ENCODE results near the gene ADARB2.

Gene ADARB2

GRCh38 chr10:1560535-1561192, 176.7 kb downstream of the ADARB2 start:
- no peak for DNase-seq

GRCh38 chr10:1559761-1560160, 177.6 kb downstream of the ADARB2 start:
- DNase-seq: no peak

GRCh38 chr10:1559311-1559710, 178.0 kb downstream of the ADARB2 start:
- DNase-seq: no peak

GRCh38 chr10:1558906-1559305, 178.4 kb downstream of the ADARB2 start:
- DNase-seq: no peak

- no peak for DNase-seq
These were observed 180.2 kb downstream of the ADARB2 start for GRCh38 chr10:1557081-1557480.

GRCh38 chr10:1556496-1556895, 180.8 kb downstream of the ADARB2 start:
- no peak for DNase-seq

- DNase-seq: peak; percentile 0
These were observed 183.4 kb downstream of the ADARB2 start for GRCh38 chr10:1553951-1554350.

- peak; percentile 2 for DNase-seq
These were observed 184.2 kb downstream of the ADARB2 start for GRCh38 chr10:1552881-1553670.

- DNase-seq: no peak
These were observed 184.9 kb downstream of the ADARB2 start for GRCh38 chr10:1552406-1552805.

GRCh38 chr10:1551636-1552338, 185.5 kb downstream of the ADARB2 start:
- no peak for DNase-seq

- no peak for DNase-seq
These were observed 186.7 kb downstream of the ADARB2 start for GRCh38 chr10:1550616-1551015.

- DNase-seq: no peak
These were observed 187.1 kb downstream of the ADARB2 start for GRCh38 chr10:1550291-1550595.

- DNase-seq: peak; percentile 1
These were observed 187.6 kb downstream of the ADARB2 start for GRCh38 chr10:1549591-1550290.

GRCh38 chr10:1548596-1548995, 188.7 kb downstream of the ADARB2 start:
- no peak for DNase-seq

GRCh38 chr10:1548146-1548545, 189.2 kb downstream of the ADARB2 start:
- DNase-seq: peak; percentile 2

- DNase-seq: no peak
These were observed 190.8 kb downstream of the ADARB2 start for GRCh38 chr10:1546431-1547110.

- no peak for DNase-seq
These were observed 191.8 kb downstream of the ADARB2 start for GRCh38 chr10:1545524-1545923.

- DNase-seq: no peak
These were observed 192.4 kb downstream of the ADARB2 start for GRCh38 chr10:1544929-1545328.

- DNase-seq: no peak
These were observed 193.1 kb downstream of the ADARB2 start for GRCh38 chr10:1544209-1544673.

GRCh38 chr10:1543596-1543995, 193.7 kb downstream of the ADARB2 start:
- no peak for DNase-seq

GRCh38 chr10:1542941-1543340, 194.4 kb downstream of the ADARB2 start:
- no peak for DNase-seq

- no peak for DNase-seq
These were observed 197.2 kb downstream of the ADARB2 start for GRCh38 chr10:1540144-1540543.

- DNase-seq: no peak
These were observed 198.1 kb downstream of the ADARB2 start for GRCh38 chr10:1539216-1539615.
